Ureter (tissue), 1 donor: ENCODE results near the gene ITGB3BP. TPM values are rescaled to one million over a fixed set of nuclear protein-coding genes. Genes with fewer than 3 reads are reported as not detected.
"Not testable (repeated sequence)": the region's sequence is repeated elsewhere in the genome, so short reads cannot be mapped to it uniquely, and the experiment has no call there.

Experiments used
- DNase-seq: peaks from one replicate; pipeline ENCODE4 v3.0.0-alpha.2; 2020; ENCODE audit warnings: low spot score
- total RNA-seq: library from RNA; stranded (reverse); gene quantifications from one replicate; pipeline ENCODE4 v1.2.4, GENCODE V29; 2023
- donor health status: DM: yes; HTN: yes; CAD: no.

ITGB3BP gene, protein sequence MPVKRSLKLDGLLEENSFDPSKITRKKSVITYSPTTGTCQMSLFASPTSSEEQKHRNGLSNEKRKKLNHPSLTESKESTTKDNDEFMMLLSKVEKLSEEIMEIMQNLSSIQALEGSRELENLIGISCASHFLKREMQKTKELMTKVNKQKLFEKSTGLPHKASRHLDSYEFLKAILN
- 37.6 TPM for total RNA-seq

DNA sequence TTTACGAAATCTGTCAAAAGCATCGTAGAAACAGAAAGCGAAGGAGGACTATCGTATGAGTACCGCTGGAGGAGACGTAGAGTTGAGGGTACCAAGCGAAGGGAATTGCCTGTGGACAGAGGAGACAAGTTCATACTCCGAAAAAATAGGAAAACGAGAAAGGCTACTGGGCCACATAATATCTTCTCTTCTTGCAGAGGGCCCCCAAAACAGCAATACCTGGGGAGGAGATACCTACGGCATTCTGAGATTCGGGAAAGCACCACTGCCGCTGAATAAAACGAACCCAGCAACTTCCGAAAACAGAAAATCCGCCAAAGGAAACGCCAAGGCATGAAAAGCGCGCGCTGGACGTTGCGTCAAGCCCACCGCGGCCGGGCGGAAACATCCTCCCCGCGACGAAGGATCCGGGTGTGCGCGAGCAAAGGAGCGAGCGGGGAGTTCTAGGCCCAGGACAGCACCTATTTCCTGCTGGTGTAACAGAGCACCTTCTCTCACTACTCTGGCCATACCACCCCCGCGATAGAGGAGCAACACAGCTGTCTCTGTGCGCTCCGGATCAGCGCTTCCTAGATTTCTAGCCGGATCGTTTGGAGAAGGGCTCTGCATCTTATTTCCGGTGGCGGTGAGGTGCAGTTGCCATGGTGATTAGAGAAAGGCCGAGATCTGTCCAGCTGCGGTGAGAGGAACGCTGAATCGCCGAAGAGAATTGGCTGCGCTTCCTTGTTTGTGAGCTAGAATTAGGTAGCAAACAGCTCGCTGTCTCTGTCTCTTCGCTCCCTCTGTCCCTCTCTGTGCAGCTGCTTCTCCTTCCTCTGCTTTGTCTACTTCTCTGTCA lies at the start of gene ITGB3BP, which contains the start of gene EFCAB7:
Gene ITGB3BP, minus strand, starts transcription at position 335 of the 838 bp plus-strand sequence. Its CDS starts 92 bp downstream, at position 243.
Gene EFCAB7, plus strand, starts transcription at position 635 of the 838 bp plus-strand sequence. CDS start 2,048 bp downstream, outside the sequence.
- peak; percentile 83 for DNase-seq

DNA sequence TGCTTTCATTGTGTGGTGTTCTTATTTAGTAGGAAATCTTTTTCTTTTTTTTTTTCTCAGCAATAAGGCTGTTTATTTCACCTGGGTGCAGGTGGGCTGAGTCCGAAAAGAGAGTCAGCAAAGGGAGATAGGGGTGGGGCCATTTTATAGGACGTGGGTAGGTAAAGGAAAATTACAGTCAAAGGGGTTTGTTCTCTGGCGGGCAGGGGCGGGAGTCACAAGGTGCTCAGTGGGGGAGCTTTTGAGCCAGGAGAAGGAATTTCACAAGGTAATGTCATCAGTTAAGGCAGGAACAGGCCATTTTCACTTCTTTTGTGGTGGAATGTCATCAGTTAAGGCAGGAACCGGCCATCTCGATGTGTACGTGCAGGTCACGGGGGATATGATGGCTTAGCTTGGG lies 49.7 kb upstream of the ITGB3BP start:
- not testable (repeated sequence) for DNase-seq

DNA sequence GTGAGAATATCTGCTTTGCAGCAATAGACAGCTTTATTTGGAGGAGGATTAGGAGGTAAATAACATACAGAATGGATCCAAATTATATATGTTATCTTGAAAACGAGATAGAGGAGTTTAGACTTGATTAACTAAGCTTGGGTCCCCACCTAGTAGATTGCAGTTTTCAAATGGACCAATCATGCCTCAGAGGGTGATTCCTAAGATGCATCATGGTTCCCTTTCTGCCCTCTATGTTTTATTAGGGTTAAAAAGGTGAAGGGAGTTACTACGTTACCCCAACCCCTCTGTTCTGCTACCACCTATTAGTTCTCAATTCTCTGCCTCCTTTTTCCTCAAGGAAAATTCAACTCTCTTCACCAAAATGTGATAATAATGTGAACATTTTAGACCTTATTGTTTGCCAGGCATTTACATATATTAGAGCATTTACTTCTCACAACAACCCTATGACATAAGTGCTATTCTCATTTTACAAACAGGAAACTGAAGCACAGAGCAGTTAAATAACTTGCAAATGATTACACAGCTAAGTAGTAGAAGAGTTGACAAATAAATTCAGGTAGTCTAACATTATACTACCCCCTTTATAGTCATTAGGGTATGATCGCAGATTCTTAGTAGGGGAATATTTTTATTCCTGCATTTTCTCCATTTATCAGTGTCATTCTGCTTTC lies 46.8 kb upstream of the ITGB3BP start:
- no peak for DNase-seq

DNA sequence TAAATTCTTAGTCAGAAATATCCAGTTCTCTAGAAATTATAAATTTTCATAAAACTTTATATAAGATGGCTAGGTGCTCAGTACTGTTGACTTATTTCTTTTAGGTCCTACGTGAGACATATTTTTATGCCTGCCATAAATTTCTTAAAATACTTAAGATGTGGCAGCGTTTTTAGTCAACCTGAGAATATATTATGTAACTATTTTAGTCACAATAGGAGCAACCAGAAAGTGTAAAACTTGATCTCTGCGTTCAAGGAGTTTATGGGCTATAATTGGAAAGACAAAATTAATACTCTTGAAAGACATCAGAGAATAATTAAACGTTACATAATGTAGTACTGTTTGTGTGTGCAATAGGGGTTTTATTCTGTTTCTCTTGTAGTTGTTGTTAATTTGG lies 46.0 kb upstream of the ITGB3BP start:
- DNase-seq, result no peak

DNA sequence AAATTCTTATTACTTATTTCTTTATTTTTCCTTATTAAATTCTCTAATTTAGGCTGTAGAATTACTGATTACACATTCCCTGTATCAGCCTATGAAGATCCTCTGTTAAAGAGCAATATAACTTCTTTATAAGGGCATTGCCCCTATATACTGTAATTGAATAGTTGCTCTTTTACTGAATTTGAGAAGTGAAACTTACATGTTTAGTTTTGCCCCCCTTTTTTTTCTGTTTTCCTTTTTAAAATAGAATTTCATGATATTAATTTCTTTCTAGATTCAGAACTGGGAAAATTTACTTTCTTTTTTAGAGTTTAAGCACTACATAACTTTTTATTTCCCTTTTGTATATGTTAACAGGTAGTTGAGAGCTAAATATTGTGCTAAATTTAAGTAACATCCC lies 40.7 kb upstream of the ITGB3BP start:
- DNase-seq, result no peak

DNA sequence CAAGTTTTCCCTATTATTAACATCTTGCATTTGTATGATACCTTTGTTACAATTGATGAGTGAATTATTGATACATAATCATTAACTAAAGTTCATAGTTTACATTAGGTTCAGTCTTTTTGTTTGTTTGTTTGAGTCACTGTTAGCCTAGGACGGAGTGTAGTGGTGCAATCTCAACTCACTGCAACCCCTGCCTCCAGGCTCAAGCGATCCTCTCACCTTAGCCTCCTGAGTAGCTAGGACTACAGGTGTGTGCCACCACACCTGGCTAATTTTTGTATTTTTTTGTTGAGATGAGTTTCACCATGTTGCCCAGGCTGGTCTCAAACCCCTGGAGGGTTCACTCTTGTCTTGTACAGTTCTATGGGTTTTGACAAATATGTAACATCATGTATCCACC lies 36.3 kb upstream of the ITGB3BP start:
- no peak for DNase-seq

DNA sequence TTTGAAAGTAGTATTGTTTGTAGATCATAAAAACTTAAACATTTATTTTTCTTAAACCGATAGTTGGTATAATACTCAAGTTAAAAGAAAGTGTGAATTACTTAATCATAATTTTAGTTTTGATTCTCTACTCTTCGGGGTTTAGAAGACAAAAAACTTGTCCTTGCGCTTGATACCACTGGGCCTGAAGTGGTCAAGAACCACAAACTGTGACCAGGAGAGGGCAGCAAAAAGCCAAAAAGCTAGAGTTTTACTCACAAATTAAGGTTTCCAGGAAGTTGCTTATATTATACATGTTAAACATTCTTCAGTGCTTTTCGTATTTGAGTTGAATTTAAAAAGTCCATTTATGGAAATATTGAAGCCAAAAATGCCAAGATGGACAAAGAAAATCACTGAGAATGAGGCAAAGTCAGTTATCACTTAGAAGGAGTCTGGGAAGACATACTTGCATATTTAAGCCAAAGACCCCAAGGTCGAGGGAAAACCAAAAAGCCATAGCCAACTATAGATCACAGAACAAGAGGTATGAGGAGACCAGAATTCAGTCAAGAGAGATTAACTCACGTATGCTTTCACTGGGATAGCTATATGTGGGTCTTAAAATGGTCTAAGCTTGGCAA lies 34.5 kb upstream of the ITGB3BP start:
- DNase-seq, result no peak

DNA sequence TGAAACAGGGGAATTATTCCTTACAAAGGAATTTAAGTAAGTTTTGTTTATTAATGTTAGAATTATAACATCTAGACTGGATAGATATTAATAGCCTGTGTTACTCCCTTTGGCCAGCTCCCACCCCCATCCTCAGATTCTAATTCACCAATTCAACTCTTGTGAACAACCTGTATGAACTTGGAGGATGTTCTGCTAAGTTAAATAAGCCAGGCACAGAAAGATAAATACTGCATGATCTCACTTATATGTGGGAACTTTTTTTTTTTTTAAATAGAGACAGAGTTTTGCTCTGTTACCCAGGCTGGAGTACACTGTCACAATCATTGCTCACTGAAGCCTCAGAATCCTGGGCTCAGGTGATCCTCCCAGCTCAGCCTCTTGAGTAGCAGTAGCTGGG lies 32.5 kb upstream of the ITGB3BP start:
- no peak for DNase-seq

DNA sequence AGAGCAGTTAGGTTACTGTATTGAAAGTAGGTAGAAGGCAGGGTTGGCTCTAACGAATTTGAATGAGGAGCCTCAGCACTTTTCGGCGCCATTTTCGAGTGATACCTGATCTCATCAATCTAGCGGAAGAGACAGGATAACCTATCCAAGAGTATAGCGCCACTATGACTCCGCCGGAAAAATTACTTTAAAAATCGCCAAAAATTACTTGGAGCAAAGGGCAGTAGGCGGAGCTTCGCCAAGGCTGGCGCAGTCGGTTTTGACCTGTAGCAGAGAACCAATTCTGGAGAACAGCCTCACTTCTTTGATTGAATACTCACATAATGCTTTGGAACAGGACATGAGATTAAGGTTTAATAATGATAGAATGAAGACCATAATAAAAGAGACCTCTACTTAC lies 25.9 kb upstream of the ITGB3BP start:
- no peak for DNase-seq

DNA sequence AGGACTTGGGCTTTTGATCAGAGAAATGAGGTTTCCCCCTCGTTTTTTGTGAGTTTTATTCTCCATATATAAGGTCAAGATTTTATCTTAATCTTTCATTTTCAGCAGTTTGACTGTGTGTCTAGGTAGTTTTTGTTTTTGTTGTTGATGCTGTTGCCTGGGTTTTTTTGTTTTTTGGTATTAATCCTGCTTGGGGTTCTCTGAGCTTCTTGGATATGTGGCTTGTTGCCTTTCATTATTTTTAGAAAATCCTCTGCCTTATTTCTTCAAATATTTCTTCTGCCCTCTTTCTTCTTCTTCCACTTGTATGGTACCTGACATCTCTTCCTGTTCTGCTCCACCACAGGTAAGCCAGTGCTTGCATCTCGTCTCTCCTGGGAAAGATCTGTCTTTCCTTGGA lies 25.3 kb upstream of the ITGB3BP start:
- DNase-seq, result no peak

DNA sequence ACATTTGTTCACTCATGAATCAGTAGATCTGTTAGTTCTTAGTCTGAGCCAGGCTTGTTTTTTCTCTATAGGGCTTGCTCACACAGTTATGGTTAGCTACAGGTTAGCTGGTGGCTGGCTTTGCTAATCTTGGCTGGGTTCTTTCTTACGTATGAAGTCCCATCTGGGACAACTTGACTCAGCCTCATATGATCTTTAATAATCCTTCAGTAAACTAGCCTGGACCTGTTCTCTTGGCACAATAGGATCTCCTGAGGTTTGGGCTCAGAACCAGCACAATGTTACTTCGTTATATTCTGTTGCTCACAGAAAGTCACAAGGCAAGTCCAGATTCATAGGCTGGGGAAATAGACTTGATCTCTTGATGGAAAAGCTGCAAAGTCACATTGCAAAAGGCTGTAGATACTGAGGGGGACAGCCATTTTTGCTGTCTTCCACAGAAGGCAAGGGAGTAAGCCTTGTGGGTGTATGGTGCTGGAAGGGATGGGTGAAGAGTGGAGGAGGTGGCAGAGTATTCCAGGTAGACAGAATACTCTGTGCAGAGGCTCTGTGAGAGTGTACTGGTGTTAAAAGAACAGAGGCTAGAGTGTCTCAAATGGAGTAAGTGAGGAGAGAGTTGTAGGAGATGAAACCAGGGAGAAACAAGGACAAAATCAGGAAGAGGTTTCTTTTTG lies 24.7 kb upstream of the ITGB3BP start:
- no peak for DNase-seq

DNA sequence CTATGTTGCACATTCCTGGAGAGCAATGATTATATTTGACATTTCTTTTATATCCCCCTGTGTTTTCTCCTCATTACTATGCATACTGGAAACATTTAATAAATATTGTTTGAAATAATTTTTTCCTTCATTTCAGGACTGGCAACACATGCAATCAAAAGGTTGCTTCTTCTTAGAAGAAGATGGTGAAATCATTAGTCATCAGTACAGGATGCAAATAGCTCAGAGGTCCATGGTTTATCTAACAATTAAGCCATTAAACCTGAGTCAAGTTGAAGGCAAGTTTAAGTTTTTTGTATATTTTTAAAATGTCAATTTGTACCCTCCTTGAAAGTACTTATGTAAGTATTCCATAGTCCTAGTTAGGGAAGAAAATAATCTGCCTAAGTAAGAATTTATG lies 22.8 kb upstream of the ITGB3BP start:
- DNase-seq, result no peak

DNA sequence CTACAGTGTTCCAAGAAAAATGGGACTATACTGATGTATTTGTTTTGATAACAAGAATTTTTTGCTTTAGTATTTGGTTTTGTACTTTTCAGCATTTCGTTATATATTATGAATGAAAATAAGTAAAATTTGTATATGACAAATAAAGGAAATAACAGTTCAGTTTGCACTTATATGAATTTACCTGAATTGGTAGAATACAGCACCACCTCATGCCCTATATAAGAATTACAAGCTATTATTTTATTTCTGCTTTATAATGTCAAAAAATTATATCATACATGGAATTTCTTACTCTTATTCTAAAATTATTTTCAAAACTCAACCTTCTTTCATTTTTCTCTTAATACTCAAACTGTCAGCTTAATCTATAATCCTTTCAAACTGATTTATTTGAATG lies 14.9 kb upstream of the ITGB3BP start:
- no peak for DNase-seq

DNA sequence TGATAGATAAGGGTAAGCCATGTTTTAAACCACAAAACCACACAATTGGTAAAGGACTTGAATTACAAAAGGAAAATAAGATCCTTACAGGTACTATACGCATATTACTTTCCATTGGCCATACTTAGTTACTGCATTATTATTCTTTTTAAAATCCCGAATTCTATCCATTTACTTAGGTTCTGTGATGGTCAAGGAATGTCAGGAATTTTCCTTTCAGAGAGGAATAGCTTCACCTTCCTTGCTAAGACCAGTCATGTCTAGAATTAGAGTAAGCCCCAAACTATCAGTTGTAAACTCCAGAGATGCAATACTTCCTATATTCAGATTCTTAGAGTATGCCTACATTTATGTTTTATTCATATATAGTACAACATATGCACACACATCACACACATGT lies 14.0 kb upstream of the ITGB3BP start:
- DNase-seq, result no peak

DNA sequence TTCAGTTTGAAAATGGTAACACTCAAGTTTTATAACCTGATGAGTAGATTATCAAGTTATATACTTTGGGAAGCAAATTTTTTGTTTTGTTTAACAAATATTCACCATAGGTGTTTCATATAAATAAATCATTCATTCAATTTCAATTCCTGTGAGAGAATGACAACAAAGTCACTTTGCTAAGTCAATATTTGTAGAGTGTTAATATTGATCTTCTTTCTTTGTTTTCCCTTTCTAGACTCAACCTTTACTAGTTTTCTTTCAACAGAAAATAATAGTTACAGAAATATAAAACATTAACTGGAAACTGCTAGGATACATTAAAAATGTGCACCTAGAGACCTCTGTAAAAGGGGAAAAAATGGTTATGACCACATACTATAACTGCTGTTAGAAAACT lies 11.4 kb upstream of the ITGB3BP start:
- no peak for DNase-seq

DNA sequence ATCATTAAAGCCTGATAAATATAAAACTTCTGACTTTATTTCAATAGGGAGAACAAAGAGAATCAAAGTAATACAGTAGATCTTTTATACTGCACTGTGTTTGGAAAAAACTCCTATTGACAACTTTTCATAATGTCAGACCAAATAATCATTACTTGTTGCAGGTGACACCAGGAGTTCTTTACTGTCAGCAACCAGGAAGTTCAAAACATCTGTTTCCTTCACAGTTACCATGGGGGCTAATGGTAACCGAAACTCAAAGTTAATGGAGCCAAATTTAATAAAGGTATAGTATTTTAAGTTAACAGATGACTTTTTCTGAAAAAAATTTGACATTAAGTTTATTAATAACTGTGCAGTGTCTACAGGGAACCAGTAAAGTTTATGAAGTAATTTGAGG lies 10.9 kb upstream of the ITGB3BP start:
- DNase-seq, result no peak

DNA sequence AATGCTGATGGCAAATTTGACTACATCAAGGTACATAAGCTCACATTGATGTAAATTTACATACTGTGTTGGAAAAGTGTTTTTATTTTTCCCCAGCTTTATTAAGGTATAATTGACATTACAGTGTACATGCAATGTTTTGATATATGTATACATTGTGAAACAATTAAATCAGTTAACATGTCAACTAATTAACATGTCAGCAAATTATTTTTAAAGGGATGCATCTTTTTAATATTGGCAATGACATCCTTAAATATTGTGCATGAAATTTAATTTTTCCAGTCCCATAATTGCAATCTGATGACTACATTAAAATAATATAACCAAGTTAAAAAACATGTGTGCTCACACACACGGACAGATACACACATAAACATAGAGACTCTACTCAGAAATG lies 9.7 kb upstream of the ITGB3BP start:
- no peak for DNase-seq

DNA sequence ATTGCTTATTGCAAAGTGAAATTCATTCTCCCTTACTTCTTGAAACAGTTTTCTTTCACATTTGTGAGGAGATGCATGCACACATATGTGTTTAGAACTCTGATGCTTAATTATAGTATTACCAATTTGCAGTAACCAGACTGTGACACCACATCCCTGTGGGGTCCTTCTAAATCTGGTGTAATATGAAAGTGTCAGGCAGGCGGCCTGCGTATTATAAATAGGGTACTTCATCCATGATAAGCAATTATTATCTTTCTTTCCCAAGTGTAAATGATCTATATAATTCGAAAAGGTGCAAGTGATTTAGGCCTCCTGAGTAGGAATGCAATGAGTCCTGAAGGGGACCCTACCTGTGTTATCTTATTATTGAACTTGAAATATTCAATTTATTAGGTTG lies 1.2 kb upstream of the ITGB3BP start:
- no peak for DNase-seq

DNA sequence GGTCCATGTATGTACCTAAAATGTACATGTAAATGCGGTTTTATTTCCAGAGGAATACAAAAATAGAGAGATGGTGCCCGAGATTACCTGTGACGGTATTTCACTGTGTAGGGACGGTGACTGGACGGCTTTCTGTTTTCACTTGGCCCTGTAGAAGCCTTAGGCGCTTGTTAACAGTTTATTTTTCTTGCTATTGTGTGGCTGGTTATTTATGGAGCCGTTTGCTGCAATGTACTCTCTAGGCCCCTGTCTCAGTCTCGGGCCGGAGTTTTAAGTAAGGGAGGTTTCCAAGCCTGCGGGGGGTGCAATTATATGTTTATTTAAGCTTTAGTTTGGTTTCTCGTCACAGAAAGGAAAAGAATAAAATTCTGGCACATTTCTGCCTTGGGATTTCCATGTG lies 713 bp upstream of the ITGB3BP start:
- no peak for DNase-seq

DNA sequence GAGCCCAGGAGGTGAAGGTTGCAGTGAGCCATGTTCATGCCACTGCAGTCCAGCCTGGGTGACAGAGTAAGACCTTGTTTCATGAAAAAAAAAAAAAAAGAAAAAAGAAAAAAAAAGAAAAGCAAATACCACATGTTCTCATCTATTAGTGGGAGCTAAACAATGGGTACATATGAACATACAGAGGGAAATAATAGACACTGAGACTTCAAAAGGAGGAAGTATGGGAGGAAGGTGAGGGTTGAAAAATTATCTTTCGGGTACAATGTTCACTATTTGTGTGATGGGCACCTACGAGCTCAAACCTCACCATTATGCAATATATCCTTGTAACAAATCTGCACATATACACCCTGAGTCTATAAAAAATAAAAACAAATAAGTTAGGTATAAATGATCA lies 6.4 kb downstream of the ITGB3BP start:
- no peak for DNase-seq

DNA sequence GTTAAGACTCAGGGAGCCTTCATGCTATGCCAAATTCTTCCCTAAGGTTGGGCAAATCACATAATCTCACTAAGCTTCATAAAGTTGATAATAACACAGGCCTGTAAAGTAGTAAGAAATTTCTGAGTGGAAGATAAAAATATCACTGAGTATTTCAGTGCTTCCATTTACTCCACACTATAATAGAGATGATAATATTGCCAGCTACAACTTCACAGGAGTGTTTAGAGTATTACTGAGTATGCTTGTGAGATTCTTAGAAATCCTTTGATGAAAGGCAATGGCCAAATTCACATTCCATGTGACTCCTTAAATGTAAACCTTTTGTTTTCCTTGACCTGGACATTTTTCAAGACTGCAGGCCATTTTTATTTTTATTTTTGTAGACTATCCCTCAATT lies 10.4 kb downstream of the ITGB3BP start:
- no peak for DNase-seq

DNA sequence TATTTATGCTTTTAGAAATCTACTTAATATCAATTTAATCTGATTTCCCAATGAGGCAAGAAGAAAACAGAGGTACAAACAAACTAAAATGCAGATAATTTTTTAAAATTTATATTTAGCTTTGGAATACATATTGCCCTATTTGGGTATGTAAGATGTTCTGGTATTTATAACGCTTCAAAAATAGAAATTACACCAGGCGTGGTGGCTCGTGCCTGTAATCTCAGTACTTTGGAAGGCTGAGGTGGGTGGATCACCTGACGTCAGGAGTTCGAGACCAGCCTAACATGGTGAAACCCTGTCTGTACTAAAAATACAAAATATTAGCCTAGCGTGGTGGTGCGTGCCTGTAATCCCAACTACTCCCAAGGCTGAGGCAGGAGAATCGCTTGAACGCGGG lies 13.3 kb downstream of the ITGB3BP start:
- no peak for DNase-seq
